K562 (cell line): Measurements from ENCODE around the gene LRRC8E. TPM values are rescaled to one million over a fixed set of nuclear protein-coding genes. Genes with fewer than 3 reads are reported as not detected.

Experiments
- DPF2 ChIP-seq: fragments of 450-650 bp; IDR thresholded peaks from 2 replicates; pipeline ENCODE4 v1.6.1; 2016
- EHMT2 ChIP-seq: fragments of 450-650 bp; IDR thresholded peaks from 2 replicates; pipeline ENCODE4 v1.6.1; 2018; ENCODE audit warnings: antibody characterized with exemption
- EWSR1 ChIP-seq: fragments of 450-650 bp; IDR thresholded peaks from 2 replicates; pipeline ENCODE4 v1.6.1; 2018; ENCODE audit warnings: borderline replicate concordance, mild to moderate bottlenecking, low read depth, moderate library complexity; ENCODE audit not compliant: partially characterized antibody
- HDAC2 ChIP-seq: fragments of 450-650 bp; IDR thresholded peaks from 2 replicates; pipeline ENCODE4 v1.6.1; 2016; ENCODE audit warnings: mild to moderate bottlenecking
- MYBL2 ChIP-seq, 2 experiments: fragments of 450-650 bp in 1 of 2; sonication (generic) in 1 of 2; formaldehyde crosslinking in 1 of 2; IDR thresholded peaks; 2 replicates each; pipeline versions ENCODE4 v1.6.1 to v1.8.1; 2017 to 2022; ENCODE audit warnings: borderline replicate concordance in 1 of 2, inconsistent platforms in 1 of 2, low read depth in 1 of 2, mild to moderate bottlenecking in 1 of 2, missing genetic modification reagents in 1 of 2, moderate library complexity in 1 of 2
- OTX1 ChIP-seq: fragments of 450-650 bp; formaldehyde crosslinking; IDR thresholded peaks from 2 replicates; pipeline ENCODE4 v1.4.0; 2022; ENCODE audit warnings: mild to moderate bottlenecking
- RAD51 ChIP-seq: fragments of 450-650 bp; IDR thresholded peaks from 2 replicates; pipeline ENCODE4 v1.7.1; 2016; ENCODE audit warnings: low read depth, mild to moderate bottlenecking, borderline replicate concordance
- TEAD4 ChIP-seq, 2 experiments: sonication (generic) in 1 of 2; formaldehyde crosslinking in 1 of 2; IDR thresholded peaks; 2 replicates each; pipeline versions ENCODE4 v1.6.1 to v1.8.0; 2012 to 2022; ENCODE audit warnings: borderline replicate concordance in 1 of 2, inconsistent platforms in 1 of 2, low read length in 1 of 2, mild to moderate bottlenecking in 1 of 2, missing genetic modification reagents in 1 of 2
- YY1 ChIP-seq, 3 experiments: IDR thresholded peaks; 2 replicates each; pipeline ENCODE4 v1.6.1; 2011; ENCODE audit warnings: low read length in 2 of 3, mild to moderate bottlenecking in 2 of 3, moderate library complexity in 2 of 3, borderline replicate concordance in 1 of 3, control low read depth in 1 of 3, low read depth in 1 of 3; ENCODE audit not compliant: insufficient read depth in 3 of 3, insufficient replicate concordance in 2 of 3, control insufficient read depth in 1 of 3, insufficient read length in 1 of 3; ENCODE audit errors: extremely low read depth in 1 of 3
- ZBTB7A ChIP-seq: IDR thresholded peaks from 2 replicates; pipeline ENCODE4 v1.6.1; 2011; ENCODE audit warnings: low read depth, mild to moderate bottlenecking, low read length, moderate library complexity, borderline replicate concordance; ENCODE audit not compliant: control insufficient read depth
- ZNF253 ChIP-seq: fragments of 250-450 bp; sonication (Bioruptor Pico); conservative IDR thresholded peaks from 2 replicates; pipeline ENCODE4 v1.6.1; 2021; ENCODE audit warnings: mild to moderate bottlenecking
- ZNF263 ChIP-seq: sonication (generic); formaldehyde crosslinking; IDR thresholded peaks from 2 replicates; pipeline ENCODE4 v1.8.0; 2022; ENCODE audit warnings: mild to moderate bottlenecking, missing genetic modification reagents, borderline replicate concordance
- ZNF707 ChIP-seq: fragments of 250-450 bp; sonication (Bioruptor Pico); conservative IDR thresholded peaks from 2 replicates; pipeline ENCODE4 v1.8.0; 2022; ENCODE audit warnings: inconsistent platforms, mild to moderate bottlenecking, moderate library complexity
- polyA plus RNA-seq, 8 experiments: library from polyadenylated mRNA; depleted of rRNA in 4 of 8; stranded (reverse) in 5 of 8; unstranded in 3 of 8; fragments of >200 nt; fragmentation: Nextera tagmentation in 2 of 8; fragmentation: Illumina TruSeq in 1 of 8; extraction: Ambion mirVana in 2 of 8; extraction: Trizol in 1 of 8; gene quantifications; 2 replicates each; pipeline versions ENCODE4 v1.2.1 to v1.2.3, GENCODE V29; 2011 to 2014; ENCODE audit warnings: inconsistent platforms in 1 of 8, missing spikeins in 1 of 8
- total RNA-seq, 7 experiments: library from RNA; depleted of rRNA in 6 of 7; stranded (reverse); fragments of >200 nt in 6 of 7; fragmentation: Illumina TruSeq in 2 of 7; extraction: Trizol in 2 of 7; gene quantifications; 2 replicates each; pipeline versions ENCODE4 v1.2.1 to v1.2.3, GENCODE V29; 2011 to 2021; ENCODE audit warnings: low replicate concordance in 1 of 7
- TF ChIP-seq, protein P1 (sequence below), 2 experiments: fragments of 450-650 bp in 1 of 2; sonication (generic) in 1 of 2; formaldehyde crosslinking in 1 of 2; IDR thresholded peaks in 1 of 2; conservative IDR thresholded peaks in 1 of 2; 2 replicates each; pipeline versions ENCODE4 v1.6.1 to v1.8.1; 2016 to 2023; ENCODE audit warnings: mild to moderate bottlenecking in 2 of 2, moderate library complexity in 2 of 2, inconsistent platforms in 1 of 2, missing genetic modification reagents in 1 of 2
- TF ChIP-seq, protein P2 (sequence below), 3 experiments: fragments of 200-800 bp in 1 of 3; sonication (Bioruptor generic) in 1 of 3; sonication (generic) in 1 of 3; formaldehyde crosslinking in 1 of 3; IDR thresholded peaks; 2 replicates each; pipeline versions ENCODE4 v1.6.1 to v1.8.0; 2016 to 2022; ENCODE audit warnings: mild to moderate bottlenecking in 2 of 3, missing compliant biosample characterization in 2 of 3, missing genetic modification characterization in 2 of 3, missing genetic modification reagents in 1 of 3
- TF ChIP-seq, protein P3 (sequence below): fragments of 250-450 bp; sonication (Bioruptor Pico); IDR thresholded peaks from 2 replicates; pipeline ENCODE4 v1.8.0; 2021; ENCODE audit warnings: mild to moderate bottlenecking, moderate library complexity
- TF ChIP-seq, protein P4 (sequence below): fragments of 250-450 bp; sonication (Bioruptor Pico); IDR thresholded peaks from 2 replicates; pipeline ENCODE4 v1.8.0; 2022; ENCODE audit warnings: inconsistent platforms

The LRRC8E gene
- total and polyA plus RNA-seq, 9 of the 15 experiments (the other 6 are each of a cell fraction or from before 2014, with no cell fraction given): 0.08 to 5.7 (median 3.5) TPM; not detected in 1

DNA sequence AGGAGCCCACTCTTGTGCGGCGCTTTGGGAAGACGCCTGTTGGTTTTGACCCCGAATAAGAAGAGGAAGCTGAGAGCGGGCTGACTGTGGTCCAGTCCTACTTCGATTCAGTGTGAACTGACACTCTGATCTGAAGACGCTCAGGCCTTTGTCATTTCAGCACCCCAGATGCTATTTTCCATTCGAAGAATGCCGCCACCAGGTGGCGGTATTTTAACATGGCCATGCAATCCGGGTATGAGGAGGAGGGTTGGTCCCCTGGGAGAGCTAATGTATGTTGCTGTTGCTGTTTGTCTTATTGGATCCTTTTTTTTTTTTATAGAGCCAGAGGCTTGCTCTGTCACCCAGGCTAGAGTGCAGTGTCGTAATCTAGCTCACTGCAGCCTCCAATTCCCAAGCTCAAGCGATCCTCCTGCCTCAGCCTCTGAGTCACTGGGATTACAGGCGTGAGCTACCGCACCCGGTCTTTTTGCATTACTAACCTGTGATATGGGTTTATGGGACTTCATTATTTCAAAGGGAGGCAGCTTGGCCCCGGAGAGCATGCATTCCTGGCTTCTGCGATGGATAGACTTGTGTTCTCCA is 56.0 kb downstream of the LRRC8E start (continued):
- TF ChIP-seq, protein P1, sequence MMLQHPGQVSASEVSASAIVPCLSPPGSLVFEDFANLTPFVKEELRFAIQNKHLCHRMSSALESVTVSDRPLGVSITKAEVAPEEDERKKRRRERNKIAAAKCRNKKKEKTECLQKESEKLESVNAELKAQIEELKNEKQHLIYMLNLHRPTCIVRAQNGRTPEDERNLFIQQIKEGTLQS (IDR thresholded peaks at IDR 0.05): no peak
- TF ChIP-seq, protein P1 (CRISPR knock-in tag; conservative IDR thresholded peaks at IDR 0.05): no peak
- TF ChIP-seq OTX1 (CRISPR knock-in tag) (no peak), MYBL2 (IDR thresholded peaks at IDR 0.05; ENCODE audit: low read depth) (no peak), MYBL2 (CRISPR knock-in tag; IDR thresholded peaks at IDR 0.05; ENCODE audit: borderline replicate concordance) (no peak), ZNF707 (CRISPR knock-in tag) (no peak), ZNF253 (CRISPR knock-in tag) (no peak), EWSR1 (no peak), RAD51 (no peak), ZBTB7A (0 out of 2 replicates have a peak, but pooled peaks have one; percentile 2), YY1 (IDR thresholded peaks at IDR 0.05; ENCODE audit: borderline replicate concordance in 1 of 3, control insufficient read depth in 1 of 3, extremely low read depth in 1 of 3, insufficient read depth in 3 of 3, insufficient read length in 1 of 3, insufficient replicate concordance in 2 of 3, low read depth in 1 of 3, low read length in 2 of 3) (peak in 1 of 3 experiments; percentile 35), EHMT2 (0 out of 2 replicates have a peak, but pooled peaks have one; percentile 22), DPF2 (no peak; the same call in 1 of the 2 replicates), HDAC2 (peak; percentile 67; the same call in 1 of the 2 replicates), TEAD4 (IDR thresholded peaks at IDR 0.05; ENCODE audit: low read length) (peak; percentile 42; the same call in 1 of the 2 replicates), TEAD4 (CRISPR knock-in tag; IDR thresholded peaks at IDR 0.05; ENCODE audit: borderline replicate concordance) (no peak), ZNF263 (CRISPR knock-in tag) (no peak)
- TF ChIP-seq, protein P2, sequence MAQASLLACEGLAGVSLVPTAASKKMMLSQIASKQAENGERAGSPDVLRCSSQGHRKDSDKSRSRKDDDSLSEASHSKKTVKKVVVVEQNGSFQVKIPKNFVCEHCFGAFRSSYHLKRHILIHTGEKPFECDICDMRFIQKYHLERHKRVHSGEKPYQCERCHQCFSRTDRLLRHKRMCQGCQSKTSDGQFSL (CRISPR knock-in tag; IDR thresholded peaks at IDR 0.05): no peak
- TF ChIP-seq, protein P2 (tag; IDR thresholded peaks at IDR 0.05): no peak
- TF ChIP-seq, protein P3, sequence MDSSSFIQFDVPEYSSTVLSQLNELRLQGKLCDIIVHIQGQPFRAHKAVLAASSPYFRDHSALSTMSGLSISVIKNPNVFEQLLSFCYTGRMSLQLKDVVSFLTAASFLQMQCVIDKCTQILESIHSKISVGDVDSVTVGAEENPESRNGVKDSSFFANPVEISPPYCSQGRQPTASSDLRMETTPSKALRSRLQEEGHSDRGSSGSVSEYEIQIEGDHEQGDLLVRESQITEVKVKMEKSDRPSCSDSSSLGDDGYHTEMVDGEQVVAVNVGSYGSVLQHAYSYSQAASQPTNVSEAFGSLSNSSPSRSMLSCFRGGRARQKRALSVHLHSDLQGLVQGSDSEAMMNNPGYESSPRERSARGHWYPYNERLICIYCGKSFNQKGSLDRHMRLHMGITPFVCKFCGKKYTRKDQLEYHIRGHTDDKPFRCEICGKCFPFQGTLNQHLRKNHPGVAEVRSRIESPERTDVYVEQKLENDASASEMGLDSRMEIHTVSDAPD (CRISPR knock-in tag): no peak
- TF ChIP-seq, protein P4, sequence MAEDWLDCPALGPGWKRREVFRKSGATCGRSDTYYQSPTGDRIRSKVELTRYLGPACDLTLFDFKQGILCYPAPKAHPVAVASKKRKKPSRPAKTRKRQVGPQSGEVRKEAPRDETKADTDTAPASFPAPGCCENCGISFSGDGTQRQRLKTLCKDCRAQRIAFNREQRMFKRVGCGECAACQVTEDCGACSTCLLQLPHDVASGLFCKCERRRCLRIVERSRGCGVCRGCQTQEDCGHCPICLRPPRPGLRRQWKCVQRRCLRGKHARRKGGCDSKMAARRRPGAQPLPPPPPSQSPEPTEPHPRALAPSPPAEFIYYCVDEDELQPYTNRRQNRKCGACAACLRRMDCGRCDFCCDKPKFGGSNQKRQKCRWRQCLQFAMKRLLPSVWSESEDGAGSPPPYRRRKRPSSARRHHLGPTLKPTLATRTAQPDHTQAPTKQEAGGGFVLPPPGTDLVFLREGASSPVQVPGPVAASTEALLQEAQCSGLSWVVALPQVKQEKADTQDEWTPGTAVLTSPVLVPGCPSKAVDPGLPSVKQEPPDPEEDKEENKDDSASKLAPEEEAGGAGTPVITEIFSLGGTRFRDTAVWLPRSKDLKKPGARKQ (CRISPR knock-in tag): no peak
